ENCODE measurements around the gene RAP1GAP2.

GRCh38 chr17:2947996-2948550 is 151.8 kb downstream of the RAP1GAP2 start:
- TF ChIP-seq CTCF (IDR thresholded peaks at IDR 0.05) = no peak
- no peak for TF ChIP-seq POLR2A (IDR thresholded peaks at IDR 0.05)
- no peak for TF ChIP-seq EP300 (IDR thresholded peaks at IDR 0.05)
